Measurements from ENCODE around the gene VPREB3.

Gene VPREB3

DNA sequence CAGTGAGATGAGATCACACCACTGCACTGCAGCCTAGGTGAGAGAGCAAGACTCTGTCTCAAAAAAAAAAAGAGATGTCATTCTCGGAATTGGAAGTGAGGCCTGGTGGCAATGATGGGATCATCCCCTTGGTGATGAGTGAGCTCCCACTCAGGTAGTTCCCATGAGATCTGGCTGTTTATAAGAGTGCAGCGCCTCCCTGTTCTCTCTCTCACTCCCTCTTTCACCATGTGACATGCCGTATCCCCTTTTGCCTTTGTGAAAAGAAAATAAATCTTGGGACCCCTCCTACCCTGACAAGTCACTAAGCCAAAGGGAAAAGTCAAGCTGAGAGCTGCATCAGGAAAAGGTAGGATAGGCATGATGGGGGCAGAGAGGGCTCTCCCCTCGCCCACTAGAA is 32.1 kb downstream of the VPREB3 start:
- Histone ChIP-seq H3K27me3 (ENCODE audit: control insufficient read depth, insufficient read depth, low read length) (no peaks in the 10 kb centered on the region), H3K4me1 (ENCODE audit: control insufficient read depth, insufficient read depth, low read length) (peaks cover 4% of the 10 kb centered on the region), H3K27ac (ENCODE audit: low read depth, low read length) (no peak overlapping the region), H3K4me3 (ENCODE audit: low read depth, low read length) (no peak overlapping the region), H3K9ac (ENCODE audit: low read length) (no peak overlapping the region), H3K9me3 (ENCODE audit: control insufficient read depth, insufficient read depth, low read depth, low read length) (no peaks in the 10 kb centered on the region), H3K36me3 (ENCODE audit: control insufficient read depth, insufficient read depth, low read length) (no peaks in the 10 kb centered on the region)

DNA sequence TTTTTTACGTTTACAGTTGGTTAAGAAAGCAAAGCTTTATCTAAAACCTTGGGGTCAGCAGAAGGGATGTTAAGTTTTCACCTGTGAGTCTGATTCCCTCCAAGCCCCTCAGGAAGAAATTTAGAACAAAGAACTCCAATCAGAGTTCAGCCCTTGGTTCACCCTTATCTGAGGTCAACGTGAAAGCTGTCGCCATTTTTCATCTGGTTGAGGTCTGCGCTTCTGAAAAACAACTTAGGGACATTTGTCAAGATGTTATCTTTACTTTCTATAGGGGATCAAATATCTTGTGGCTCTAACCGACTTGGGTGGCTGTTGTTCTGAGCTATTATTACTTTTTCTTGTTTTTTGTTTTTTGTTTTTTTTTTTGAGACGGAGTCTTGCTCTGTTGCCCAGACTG is 33.4 kb downstream of the VPREB3 start:
- Histone ChIP-seq H3K36me3 (ENCODE audit: control insufficient read depth, insufficient read depth, low read length) (no peaks in the 10 kb centered on the region), H3K4me1 (ENCODE audit: control insufficient read depth, insufficient read depth, low read length) (peaks cover 4% of the 10 kb centered on the region), H3K27me3 (ENCODE audit: control insufficient read depth, insufficient read depth, low read length) (no peaks in the 10 kb centered on the region), H3K9ac (ENCODE audit: low read length) (no peak overlapping the region), H3K27ac (ENCODE audit: low read depth, low read length) (no peak overlapping the region), H3K9me3 (ENCODE audit: control insufficient read depth, insufficient read depth, low read depth, low read length) (no peaks in the 10 kb centered on the region), H3K4me3 (ENCODE audit: low read depth, low read length) (no peak overlapping the region)

DNA sequence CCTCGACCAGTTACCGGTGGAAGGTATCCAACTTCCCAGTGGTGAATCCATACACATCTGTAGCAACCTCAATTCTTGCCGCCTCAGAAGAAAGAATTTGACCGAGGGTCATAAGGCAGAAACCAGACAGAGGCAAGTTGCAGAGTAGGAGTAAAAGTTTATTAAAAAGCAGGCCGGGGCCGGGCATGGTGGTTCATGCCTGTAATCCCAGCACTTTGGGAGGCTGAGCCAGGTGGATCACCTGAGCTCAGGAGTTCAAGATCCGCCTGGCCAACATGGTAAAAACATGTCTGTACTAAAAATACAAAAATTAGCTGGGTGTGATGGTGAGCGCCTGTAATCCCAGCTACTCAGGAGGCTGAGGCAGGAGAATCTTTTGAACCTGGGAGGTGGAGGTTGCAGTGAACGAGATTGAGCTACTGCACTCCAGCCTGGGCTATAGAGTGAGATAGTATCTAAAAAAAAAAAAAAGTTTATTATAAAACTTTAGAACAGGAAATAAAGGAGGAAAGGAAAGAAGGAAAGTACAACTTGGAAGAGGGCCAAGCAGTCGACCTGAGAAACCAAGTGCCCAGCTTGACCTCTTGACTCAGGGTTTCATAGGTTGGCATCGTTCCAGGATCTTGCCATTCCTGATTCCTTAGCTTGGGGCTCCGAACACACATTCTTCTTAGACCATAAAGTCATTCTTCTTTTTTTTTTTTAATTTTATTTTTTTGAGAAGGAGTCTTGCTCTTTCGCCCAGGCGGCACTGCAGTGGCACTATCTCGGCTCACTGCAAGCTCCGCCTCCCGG is 35.7 kb downstream of the VPREB3 start:
- Histone ChIP-seq H3K9me3 (ENCODE audit: control insufficient read depth, insufficient read depth, low read depth, low read length) (no peaks in the 10 kb centered on the region), H3K27me3 (ENCODE audit: control insufficient read depth, insufficient read depth, low read length) (no peaks in the 10 kb centered on the region), H3K4me1 (ENCODE audit: control insufficient read depth, insufficient read depth, low read length) (peaks cover 4% of the 10 kb centered on the region), H3K27ac (ENCODE audit: low read depth, low read length) (no peak overlapping the region), H3K9ac (ENCODE audit: low read length) (no peak overlapping the region), H3K36me3 (ENCODE audit: control insufficient read depth, insufficient read depth, low read length) (peaks cover 15% of the 10 kb centered on the region), H3K4me3 (ENCODE audit: low read depth, low read length) (no peak overlapping the region)

- Histone ChIP-seq H3K27me3 (ENCODE audit: control insufficient read depth, insufficient read depth, low read length) (no peaks in the 10 kb centered on the region), H3K27ac (ENCODE audit: low read depth, low read length) (peak overlapping the region; percentile 48), H3K4me3 (ENCODE audit: low read depth, low read length) (peak overlapping the region; percentile 97)
These were observed 37.1 kb downstream of the VPREB3 start for GRCh38 chr22:23716811-23717801.

GRCh38 chr22:23715806-23716375 is 38.3 kb downstream of the VPREB3 start:
- no peak overlapping the region for H3K9ac ChIP-seq (ENCODE audit: low read length)

More at GRCh38 chr22:23716811-23717801, 37.1 kb downstream of the VPREB3 start:
- Histone ChIP-seq H3K9me3 (ENCODE audit: control insufficient read depth, insufficient read depth, low read depth, low read length) (no peaks in the 10 kb centered on the region), H3K4me1 (ENCODE audit: control insufficient read depth, insufficient read depth, low read length) (peaks cover 4% of the 10 kb centered on the region), H3K36me3 (ENCODE audit: control insufficient read depth, insufficient read depth, low read length) (peaks cover 23% of the 10 kb centered on the region), H3K9ac (ENCODE audit: low read length) (peak overlapping the region; percentile 80)

DNA sequence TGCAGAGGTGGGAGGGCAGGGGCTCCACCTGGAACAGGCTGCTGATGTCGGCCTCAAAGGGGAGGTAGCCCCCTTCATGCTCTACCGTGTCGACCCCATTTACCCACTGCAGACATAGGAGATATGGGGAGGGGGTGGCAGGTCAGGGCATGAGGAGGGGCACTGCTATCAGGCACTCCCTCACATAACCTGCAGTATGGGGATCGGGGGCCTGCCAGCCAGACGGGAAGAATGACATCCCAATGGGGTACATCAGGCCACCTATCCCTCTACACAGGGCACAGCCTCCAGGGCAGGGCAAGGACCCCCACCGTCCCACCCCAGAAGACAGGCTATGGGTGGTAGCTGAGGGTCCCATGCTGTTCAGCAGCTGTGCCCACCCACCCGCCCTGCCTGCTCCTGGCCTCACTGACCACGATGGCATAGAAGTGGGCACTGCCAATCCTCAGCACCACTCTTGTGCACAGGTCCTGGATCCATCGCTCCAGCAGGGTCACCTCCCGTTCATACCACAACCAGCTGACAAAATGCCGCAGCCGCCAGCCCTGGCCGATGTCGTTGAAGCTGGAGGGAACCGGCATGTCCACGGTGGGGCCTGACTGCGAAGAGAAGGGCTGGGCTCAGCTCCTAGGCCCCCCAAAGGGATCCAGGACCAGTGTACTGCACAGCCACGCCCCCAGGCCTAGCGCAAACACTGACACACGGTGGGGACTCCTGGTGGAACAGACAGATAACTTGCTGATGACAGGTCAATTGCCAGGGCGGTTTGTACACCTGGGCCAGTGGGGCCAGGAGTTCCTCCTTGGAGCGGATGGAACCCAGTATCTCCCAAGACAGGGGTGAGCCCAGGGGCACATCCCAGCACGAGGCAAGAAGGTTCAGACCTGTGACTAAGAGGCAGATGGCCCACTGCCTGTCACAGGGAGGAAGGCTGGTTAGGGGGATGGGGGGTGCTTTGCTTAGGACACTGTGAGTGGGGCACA is 39.3 kb downstream of the VPREB3 start:
- H3K9me3 ChIP-seq (ENCODE audit: control insufficient read depth, insufficient read depth, low read depth, low read length): no peaks in the 10 kb centered on the region
- H3K4me1 ChIP-seq (ENCODE audit: control insufficient read depth, insufficient read depth, low read length): peaks cover 4% of the 10 kb centered on the region
- H3K27ac ChIP-seq (ENCODE audit: low read depth, low read length): no peak overlapping the region
- no peak overlapping the region for H3K9ac ChIP-seq (ENCODE audit: low read length)
- no peaks in the 10 kb centered on the region for H3K27me3 ChIP-seq (ENCODE audit: control insufficient read depth, insufficient read depth, low read length)
- no peak overlapping the region for H3K4me3 ChIP-seq (ENCODE audit: low read depth, low read length)
- H3K36me3 ChIP-seq (ENCODE audit: control insufficient read depth, insufficient read depth, low read length): peaks cover 44% of the 10 kb centered on the region

More at GRCh38 chr22:23715806-23716375, 38.3 kb downstream of the VPREB3 start:
- Histone ChIP-seq H3K4me1 (ENCODE audit: control insufficient read depth, insufficient read depth, low read length) (peaks cover 4% of the 10 kb centered on the region), H3K9me3 (ENCODE audit: control insufficient read depth, insufficient read depth, low read depth, low read length) (no peaks in the 10 kb centered on the region), H3K27me3 (ENCODE audit: control insufficient read depth, insufficient read depth, low read length) (no peaks in the 10 kb centered on the region), H3K4me3 (ENCODE audit: low read depth, low read length) (peak overlapping the region; percentile 97), H3K36me3 (ENCODE audit: control insufficient read depth, insufficient read depth, low read length) (peaks cover 34% of the 10 kb centered on the region), H3K27ac (ENCODE audit: low read depth, low read length) (no peak overlapping the region)

- Histone ChIP-seq H3K4me1 (ENCODE audit: control insufficient read depth, insufficient read depth, low read length) (peaks cover 4% of the 10 kb centered on the region), H3K27me3 (ENCODE audit: control insufficient read depth, insufficient read depth, low read length) (no peaks in the 10 kb centered on the region), H3K36me3 (ENCODE audit: control insufficient read depth, insufficient read depth, low read length) (peaks cover 53% of the 10 kb centered on the region), H3K9ac (ENCODE audit: low read length) (no peak overlapping the region), H3K9me3 (ENCODE audit: control insufficient read depth, insufficient read depth, low read depth, low read length) (no peaks in the 10 kb centered on the region), H3K4me3 (ENCODE audit: low read depth, low read length) (no peak overlapping the region), H3K27ac (ENCODE audit: low read depth, low read length) (no peak overlapping the region)
These were observed 40.3 kb downstream of the VPREB3 start for GRCh38 chr22:23713696-23714595.

GRCh38 chr22:23712256-23712655 is 42.0 kb downstream of the VPREB3 start:
- no peak overlapping the region for H3K9ac ChIP-seq (ENCODE audit: low read length)
- no peak overlapping the region for H3K4me3 ChIP-seq (ENCODE audit: low read depth, low read length)
- no peak overlapping the region for H3K27ac ChIP-seq (ENCODE audit: low read depth, low read length)
- H3K4me1 ChIP-seq (ENCODE audit: control insufficient read depth, insufficient read depth, low read length): no peaks in the 10 kb centered on the region
- no peaks in the 10 kb centered on the region for H3K27me3 ChIP-seq (ENCODE audit: control insufficient read depth, insufficient read depth, low read length)
- peaks cover 69% of the 10 kb centered on the region for H3K36me3 ChIP-seq (ENCODE audit: control insufficient read depth, insufficient read depth, low read length)
- no peaks in the 10 kb centered on the region for H3K9me3 ChIP-seq (ENCODE audit: control insufficient read depth, insufficient read depth, low read depth, low read length)

DNA sequence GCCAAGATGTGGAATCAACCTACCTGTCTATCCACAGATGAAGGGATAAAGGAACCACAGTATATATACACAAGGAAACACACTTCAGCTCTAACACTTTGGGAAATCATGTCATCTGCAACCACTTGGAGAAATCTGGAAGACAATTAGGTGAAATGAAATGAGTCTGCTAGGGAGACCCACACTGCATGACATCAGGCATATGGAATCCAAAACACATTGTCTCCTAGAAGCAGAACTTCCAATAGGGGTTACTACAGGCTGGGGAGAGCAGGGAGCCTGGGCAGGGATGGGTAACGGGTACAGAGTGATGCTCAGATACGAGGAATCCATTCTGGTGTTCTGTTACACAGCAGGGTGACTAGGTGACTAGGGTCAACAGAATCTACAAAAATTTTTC is 45.1 kb downstream of the VPREB3 start:
- Histone ChIP-seq H3K27ac (ENCODE audit: low read depth, low read length) (no peak overlapping the region), H3K36me3 (ENCODE audit: control insufficient read depth, insufficient read depth, low read length) (peaks cover 90% of the 10 kb centered on the region), H3K9ac (ENCODE audit: low read length) (no peak overlapping the region), H3K27me3 (ENCODE audit: control insufficient read depth, insufficient read depth, low read length) (no peaks in the 10 kb centered on the region), H3K4me1 (ENCODE audit: control insufficient read depth, insufficient read depth, low read length) (no peaks in the 10 kb centered on the region), H3K9me3 (ENCODE audit: control insufficient read depth, insufficient read depth, low read depth, low read length) (no peaks in the 10 kb centered on the region), H3K4me3 (ENCODE audit: low read depth, low read length) (no peak overlapping the region)

Measured in HUES6 (cell line).